ENCODE results near the gene TM4SF4.
"Not testable (repeated sequence)": the region's sequence is repeated elsewhere in the genome, so short reads cannot be mapped to it uniquely, and the experiment has no call there.

- TF ChIP-seq, protein P1, sequence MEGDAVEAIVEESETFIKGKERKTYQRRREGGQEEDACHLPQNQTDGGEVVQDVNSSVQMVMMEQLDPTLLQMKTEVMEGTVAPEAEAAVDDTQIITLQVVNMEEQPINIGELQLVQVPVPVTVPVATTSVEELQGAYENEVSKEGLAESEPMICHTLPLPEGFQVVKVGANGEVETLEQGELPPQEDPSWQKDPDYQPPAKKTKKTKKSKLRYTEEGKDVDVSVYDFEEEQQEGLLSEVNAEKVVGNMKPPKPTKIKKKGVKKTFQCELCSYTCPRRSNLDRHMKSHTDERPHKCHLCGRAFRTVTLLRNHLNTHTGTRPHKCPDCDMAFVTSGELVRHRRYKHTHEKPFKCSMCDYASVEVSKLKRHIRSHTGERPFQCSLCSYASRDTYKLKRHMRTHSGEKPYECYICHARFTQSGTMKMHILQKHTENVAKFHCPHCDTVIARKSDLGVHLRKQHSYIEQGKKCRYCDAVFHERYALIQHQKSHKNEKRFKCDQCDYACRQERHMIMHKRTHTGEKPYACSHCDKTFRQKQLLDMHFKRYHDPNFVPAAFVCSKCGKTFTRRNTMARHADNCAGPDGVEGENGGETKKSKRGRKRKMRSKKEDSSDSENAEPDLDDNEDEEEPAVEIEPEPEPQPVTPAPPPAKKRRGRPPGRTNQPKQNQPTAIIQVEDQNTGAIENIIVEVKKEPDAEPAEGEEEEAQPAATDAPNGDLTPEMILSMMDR (optimal IDR thresholded peaks at IDR 0.05 in 1 of 3, IDR thresholded peaks at IDR 0.05 in 1 of 3, conservative IDR thresholded peaks at IDR 0.05 in 1 of 3; ENCODE audit: extremely low read depth in 1 of 3, insufficient read depth in 2 of 3, low read length in 3 of 3), result not testable (repeated sequence)
- TF ChIP-seq EZH2 (IDR thresholded peaks at IDR 0.05; ENCODE audit: low read length), result not testable (repeated sequence)
Measured at GRCh38 chr3:149444867-149445266, 29.6 kb upstream of the TM4SF4 start.

Data from keratinocyte (primary cell).